ENCODE results near the gene LRRC70.

Gene LRRC70

GRCh38 chr5:62575066-62575465 is 3.6 kb upstream of the LRRC70 start:
- no peak for DNase-seq

GRCh38 chr5:62575489-62575888 is 3.1 kb upstream of the LRRC70 start:
- no peak for DNase-seq

GRCh38 chr5:62576570-62577170 is 1.9 kb upstream of the LRRC70 start:
- no peak for DNase-seq

GRCh38 chr5:62577488-62577887 is 1.1 kb upstream of the LRRC70 start:
- no peak for DNase-seq

- DNase-seq = no peak
These were observed 1.1 kb downstream of the LRRC70 start for GRCh38 chr5:62579761-62580160.

- DNase-seq = no peak
These were observed 3.4 kb downstream of the LRRC70 start for GRCh38 chr5:62581836-62582597.

GRCh38 chr5:62584391-62584790 is 5.8 kb downstream of the LRRC70 start:
- no peak for DNase-seq

- no peak for DNase-seq
These were observed 6.7 kb downstream of the LRRC70 start for GRCh38 chr5:62585306-62585705.

GRCh38 chr5:62585751-62586150 is 7.1 kb downstream of the LRRC70 start:
- DNase-seq = no peak

- DNase-seq = no peak
These were observed 9.1 kb downstream of the LRRC70 start for GRCh38 chr5:62587737-62588136.

- DNase-seq = no peak
These were observed 10.0 kb downstream of the LRRC70 start for GRCh38 chr5:62588668-62589067.

- no peak for DNase-seq
These were observed 10.9 kb downstream of the LRRC70 start for GRCh38 chr5:62589504-62589903.

- no peak for DNase-seq
These were observed 11.8 kb downstream of the LRRC70 start for GRCh38 chr5:62590387-62590786.

- no peak for DNase-seq
These were observed 13.9 kb downstream of the LRRC70 start for GRCh38 chr5:62592558-62592957.

GRCh38 chr5:62593331-62593730 is 14.7 kb downstream of the LRRC70 start:
- DNase-seq = no peak

- no peak for DNase-seq
These were observed 15.9 kb downstream of the LRRC70 start for GRCh38 chr5:62594364-62594984.

GRCh38 chr5:62596096-62596495 is 17.5 kb downstream of the LRRC70 start:
- DNase-seq = no peak

GRCh38 chr5:62596691-62597090 is 18.1 kb downstream of the LRRC70 start:
- no peak for DNase-seq

GRCh38 chr5:62597314-62597713 is 18.7 kb downstream of the LRRC70 start:
- DNase-seq = no peak

- no peak for DNase-seq
These were observed 22.1 kb downstream of the LRRC70 start for GRCh38 chr5:62600560-62601252.

GRCh38 chr5:62603934-62604333 is 25.3 kb downstream of the LRRC70 start:
- DNase-seq = no peak

GRCh38 chr5:62605638-62606037 is 27.0 kb downstream of the LRRC70 start:
- no peak for DNase-seq

GRCh38 chr5:62606878-62607277 is 28.3 kb downstream of the LRRC70 start:
- DNase-seq = no peak

- no peak for DNase-seq
These were observed 29.0 kb downstream of the LRRC70 start for GRCh38 chr5:62607615-62608014.
